Spleen (tissue), 11 donors: Measurements from ENCODE around the gene COL25A1. TPM values are rescaled to one million over a fixed set of nuclear protein-coding genes. Genes with fewer than 3 reads are reported as not detected.

Source experiments
- DNase-seq: peaks from one replicate; pipeline ENCODE4 v3.0.0-alpha.2; 2020
- H3K27ac ChIP-seq, 8 donors: fragments of 200-600 bp; sonication (generic) in 7 of 8; 1 replicate in 4 of 8; 2 replicates in 4 of 8; pipeline versions ENCODE4 v1.5.0 to v1.8.0; 2016 to 2021; ENCODE audit warnings: inconsistent platforms in 4 of 8, mild to moderate bottlenecking in 4 of 8, moderate library complexity in 1 of 8
- H3K27me3 ChIP-seq, 7 donors: fragments of 200-600 bp; sonication (generic) in 6 of 7; replicated peaks in 1 of 7; 1 replicate in 4 of 7; 2 replicates in 3 of 7; pipeline versions ENCODE4 v1.5.0 to v1.8.0; 2016 to 2021; ENCODE audit warnings: inconsistent platforms in 3 of 7, mild to moderate bottlenecking in 1 of 7
- H3K36me3 ChIP-seq, 6 donors: fragments of 200-600 bp; sonication (generic) in 5 of 6; 1 replicate in 4 of 6; 2 replicates in 2 of 6; pipeline versions ENCODE4 v1.5.0 to v1.8.0; 2016 to 2021; ENCODE audit warnings: inconsistent platforms in 2 of 6
- H3K4me1 ChIP-seq, 6 donors: fragments of 200-600 bp; sonication (generic) in 5 of 6; 1 replicate in 3 of 6; 2 replicates in 3 of 6; pipeline versions ENCODE4 v1.5.0 to v1.8.0; 2016 to 2021; ENCODE audit warnings: inconsistent platforms in 3 of 6
- H3K4me3 ChIP-seq, 8 donors: fragments of 200-600 bp; sonication (generic) in 7 of 8; 1 replicate in 4 of 8; 2 replicates in 4 of 8; pipeline versions ENCODE4 v1.5.0 to v1.8.0; 2016 to 2021; ENCODE audit warnings: inconsistent platforms in 4 of 8, mild to moderate bottlenecking in 4 of 8, moderate library complexity in 2 of 8
- H3K9me3 ChIP-seq, 8 donors: fragments of 200-600 bp; sonication (generic) in 7 of 8; 1 replicate in 4 of 8; 2 replicates in 4 of 8; pipeline versions ENCODE4 v1.5.0 to v1.8.0; 2016 to 2021; ENCODE audit warnings: inconsistent platforms in 4 of 8
- CTCF ChIP-seq, 11 experiments: fragments of 200-600 bp in 7 of 11; fragments of 450-650 bp in 4 of 11; sonication (generic) in 4 of 11; IDR thresholded peaks in 8 of 11; conservative IDR thresholded peaks in 3 of 11; 1 replicate in 7 of 11; 2 replicates in 4 of 11; pipeline versions ENCODE4 v1.4.0 to v1.8.0; 2016 to 2021; ENCODE audit warnings: antibody characterized with exemption in 11 of 11, inconsistent platforms in 4 of 11, mild to moderate bottlenecking in 1 of 11
- POLR2A ChIP-seq, 3 donors: fragments of 450-650 bp; IDR thresholded peaks; one replicate each; pipeline ENCODE4 v1.5.1; 2017; ENCODE audit warnings: antibody characterized with exemption in 3 of 3, mild to moderate bottlenecking in 1 of 3
- POLR2AphosphoS5 ChIP-seq, 3 donors: sonication (generic); formaldehyde crosslinking; IDR thresholded peaks; one replicate each; pipeline ENCODE4 v1.5.1; 2017; ENCODE audit warnings: antibody characterized with exemption in 3 of 3
- WGBS, 5 donors: extraction: QIAGEN DNeasy Blood & Tissue Kit in 3 of 5; methylation state at CpG; one replicate each; pipeline versions ENCODE4 v1.1.5 to v1.1.7; 2013 to 2018; 5-methylcytosine and 5-hydroxymethylcytosine counted together
- intact Hi-C: fragments of 100-400 bp; cut with DNase I; formaldehyde crosslinking; loops from one replicate; pipeline ENCODE4 v1.15.0; 2023; ENCODE audit warnings: low total_unique reads
- polyA plus RNA-seq, 3 donors: library from polyadenylated mRNA; stranded (reverse); fragments of 200-250 nt; gene quantifications; one replicate each; pipeline ENCODE4 v1.2.1, GENCODE V29; 2013
- total RNA-seq, 7 donors: library from RNA; depleted of rRNA in 3 of 7; stranded (reverse); fragments of >200 nt in 3 of 7; fragmentation: NEBNext Ultra II Directional in 4 of 7; extraction: Animal tissue kit (Norgen Biotek cat#: 25700) in 4 of 7; gene quantifications; one replicate each; pipeline versions ENCODE4 v1.1.0 to v1.2.1, GENCODE V29; 2016 to 2021
- donor health status: healthy with polysubstance abuse.
- donor health status: DM: no; HTN: no; CAD: no; lungs with moderate emphysema.
- donor health status: DM: no; HTN: no; CAD: no.
- donor health status: Bipolar disorder and iron deficiency.
- donor health status: healthy.
- donor health status: DM: no; HTN: no; CAD: no.
- donor health status: DM: yes; HTN: yes; CAD: no.

COL25A1 gene
- total and polyA plus RNA-seq, 10 donors, result 0.06 to 1.9 (median 0.57) TPM; not detected in 1

GRCh38 chr4:108831291-108831690 is 471.2 kb downstream of the COL25A1 start:
- 84 to 98% (median 91%) methylated on average over 1 of the region's 1 CpG for WGBS, 5 donors
- no peak overlapping the region for H3K27ac ChIP-seq
- H3K27me3 ChIP-seq, result peaks cover 0 to 4% (median 0%) of the 10 kb centered on the region in 7 donors
- no peaks in the 10 kb centered on the region for H3K9me3 ChIP-seq
- DNase-seq, result no peak
- peaks cover 0 to 4% (median 0%) of the 10 kb centered on the region in 6 donors for H3K4me1 ChIP-seq
- H3K4me3 ChIP-seq, result no peak overlapping the region
- H3K36me3 ChIP-seq, result no peaks in the 10 kb centered on the region
- TF ChIP-seq POLR2A (IDR thresholded peaks at IDR 0.05) (no peak), POLR2AphosphoS5 (IDR thresholded peaks at IDR 0.05) (no peak), CTCF (IDR thresholded peaks at IDR 0.05 in 8 of 11, conservative IDR thresholded peaks at IDR 0.05 in 3 of 11) (no peak)
- intact Hi-C loops, result no loop called here

GRCh38 chr4:108830509-108831244 is 471.8 kb downstream of the COL25A1 start:
- intact Hi-C loops, result no loop called here
- peak overlapping the region in 3 of 8 donors; percentile 0 to 49 (median 4) for H3K27ac ChIP-seq
- DNase-seq, result no peak

GRCh38 chr4:108829966-108830492 is 472.4 kb downstream of the COL25A1 start:
- intact Hi-C loops, result no loop called here
- 69 to 85% (median 75%) methylated on average over 4 of the region's 4 CpGs for WGBS, 5 donors

More at GRCh38 chr4:108830509-108831244, 471.8 kb downstream of the COL25A1 start:
- Histone ChIP-seq H3K36me3 (no peaks in the 10 kb centered on the region), H3K27me3 (peaks cover 0 to 4% (median 0%) of the 10 kb centered on the region in 7 donors), H3K9me3 (no peaks in the 10 kb centered on the region), H3K4me1 (peaks cover 0 to 4% (median 0%) of the 10 kb centered on the region in 6 donors), H3K4me3 (no peak overlapping the region)
- TF ChIP-seq POLR2AphosphoS5 (IDR thresholded peaks at IDR 0.05) (peak in 1 of 3 donors; percentile 46), CTCF (IDR thresholded peaks at IDR 0.05 in 8 of 11, conservative IDR thresholded peaks at IDR 0.05 in 3 of 11) (no peak)
- WGBS, 5 donors, result 32 to 54% (median 36%) methylated on average over 4 of the region's 4 CpGs

GRCh38 chr4:108828620-108829019 is 473.8 kb downstream of the COL25A1 start:
- peaks cover 0 to 4% (median 0%) of the 10 kb centered on the region in 6 donors for H3K4me1 ChIP-seq
- H3K36me3 ChIP-seq, result no peaks in the 10 kb centered on the region
- 45 to 76% (median 49%) methylated on average over 3 of the region's 3 CpGs for WGBS, 5 donors
- H3K4me3 ChIP-seq, result no peak overlapping the region
- peaks cover 0 to 4% (median 0%) of the 10 kb centered on the region in 7 donors for H3K27me3 ChIP-seq
- intact Hi-C loops, result no loop called here
- H3K27ac ChIP-seq, result no peak overlapping the region
- DNase-seq, result no peak
- no peaks in the 10 kb centered on the region for H3K9me3 ChIP-seq
- TF ChIP-seq POLR2A (IDR thresholded peaks at IDR 0.05), result no peak
- TF ChIP-seq POLR2AphosphoS5 (IDR thresholded peaks at IDR 0.05), result no peak
- TF ChIP-seq CTCF (IDR thresholded peaks at IDR 0.05 in 8 of 11, conservative IDR thresholded peaks at IDR 0.05 in 3 of 11), result no peak

More at GRCh38 chr4:108829966-108830492, 472.4 kb downstream of the COL25A1 start:
- no peak for DNase-seq
- Histone ChIP-seq H3K9me3 (no peaks in the 10 kb centered on the region), H3K4me3 (no peak overlapping the region), H3K36me3 (no peaks in the 10 kb centered on the region), H3K4me1 (peaks cover 0 to 4% (median 0%) of the 10 kb centered on the region in 6 donors), H3K27ac (peak overlapping the region in 3 of 8 donors; percentile 0 to 49 (median 4)), H3K27me3 (peaks cover 0 to 4% (median 0%) of the 10 kb centered on the region in 7 donors)
- no peak for TF ChIP-seq POLR2AphosphoS5 (IDR thresholded peaks at IDR 0.05)
- TF ChIP-seq POLR2A (IDR thresholded peaks at IDR 0.05), result no peak
